Bronchial epithelial cell (primary cell): Measurements from ENCODE around the gene PTPRT. TPM values are rescaled to one million over a fixed set of nuclear protein-coding genes. Genes with fewer than 3 reads are reported as not detected.
A peak's percentile ranks its signal among the peaks of the same experiment; 100 is the strongest.

Experiments
- DNase-seq: peaks from one replicate; pipeline ENCODE4 v3.0.0-alpha.2; 2010; ENCODE audit warnings: low read depth
- FAIRE-seq: peaks from 2 replicates; lab custom pipeline; 2011; peaks lifted over from hg19 to GRCh38; lab: Jason Lieb, UNC
- H3K27me3 ChIP-seq: 2 replicates; pipeline ENCODE4 v1.5.1; 2011; ENCODE audit warnings: low read length; ENCODE audit not compliant: control insufficient read depth, insufficient read depth
- H3K36me3 ChIP-seq: 2 replicates; pipeline ENCODE4 v1.5.1; 2011; ENCODE audit warnings: low read length; ENCODE audit not compliant: control insufficient read depth, insufficient read depth
- H3K4me3 ChIP-seq: 2 replicates; pipeline ENCODE4 v1.5.1; 2011; ENCODE audit warnings: mild to moderate bottlenecking, low read depth, low read length, control low read depth
- total RNA-seq: library from RNA; depleted of rRNA; stranded (reverse); fragments of >200 nt; gene quantifications from 2 replicates; pipeline ENCODE4 v1.2.1, GENCODE V29; 2014
- TF ChIP-seq, protein P1 (sequence below): IDR thresholded peaks from 2 replicates; pipeline ENCODE4 v1.5.1; 2011; ENCODE audit warnings: mild to moderate bottlenecking, moderate library complexity, low read length, control low read depth, inconsistent platforms; ENCODE audit not compliant: insufficient read depth, severe bottlenecking

PTPRT gene
- total RNA-seq, 1 donor from 2014 or later, result not detected

DNA sequence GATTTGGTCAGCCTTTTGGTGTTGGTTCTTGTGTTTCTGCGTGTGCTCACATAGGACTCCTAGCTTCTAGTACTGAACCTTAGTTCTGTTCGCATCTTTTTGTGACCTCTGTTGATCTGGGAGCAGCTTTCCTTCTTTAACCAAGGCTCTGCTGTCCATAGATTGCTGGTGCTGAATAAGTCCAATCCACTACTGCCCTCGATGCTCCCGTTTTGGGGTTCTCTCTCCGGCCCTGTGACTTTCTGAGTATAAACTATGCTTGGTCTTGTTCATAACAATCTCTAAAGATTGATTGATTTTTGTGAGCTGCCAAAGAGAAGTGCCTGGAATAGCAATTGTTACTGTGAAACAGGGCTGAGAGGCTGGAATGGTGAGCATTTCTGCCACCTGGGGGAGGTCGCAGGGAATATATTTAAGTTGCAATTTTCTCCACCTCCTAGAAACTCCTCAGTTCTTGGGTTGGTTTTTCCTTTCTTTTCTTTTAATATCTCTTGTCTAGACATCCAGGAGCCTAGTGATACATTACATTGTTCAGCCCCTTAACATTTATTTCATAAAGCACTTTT is 1148.6 kb downstream of the PTPRT start:
- FAIRE-seq, result no peak
- no peak for DNase-seq

DNA sequence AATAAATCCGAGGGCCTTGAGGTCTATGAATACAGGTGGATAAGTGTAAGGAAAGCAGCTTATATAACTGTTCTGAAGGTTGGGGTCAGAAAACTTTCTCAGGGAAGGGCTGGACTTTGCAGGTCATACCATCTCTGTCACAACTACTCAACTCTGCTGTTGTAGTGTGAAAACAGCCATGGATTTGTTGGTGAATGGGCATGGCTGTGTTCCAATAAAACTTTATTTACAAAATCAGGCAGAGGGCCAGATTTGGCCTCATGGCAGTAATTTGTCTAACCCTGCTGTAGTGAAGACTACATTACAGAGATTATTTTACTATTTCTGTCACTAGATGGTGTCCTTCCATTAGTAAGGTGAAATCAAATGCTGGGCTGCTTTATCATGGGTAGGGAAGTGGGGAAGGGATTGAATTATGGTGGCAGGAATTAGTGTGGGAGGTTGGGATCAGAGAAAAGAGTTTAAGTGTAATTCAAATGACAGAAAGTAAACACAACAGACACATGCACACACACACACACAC is 1161.9 kb downstream of the PTPRT start:
- Histone ChIP-seq H3K36me3 (no peaks in the 10 kb centered on the region), H3K4me3 (no peak overlapping the region), H3K27me3 (no peaks in the 10 kb centered on the region)
- TF ChIP-seq, protein P1, sequence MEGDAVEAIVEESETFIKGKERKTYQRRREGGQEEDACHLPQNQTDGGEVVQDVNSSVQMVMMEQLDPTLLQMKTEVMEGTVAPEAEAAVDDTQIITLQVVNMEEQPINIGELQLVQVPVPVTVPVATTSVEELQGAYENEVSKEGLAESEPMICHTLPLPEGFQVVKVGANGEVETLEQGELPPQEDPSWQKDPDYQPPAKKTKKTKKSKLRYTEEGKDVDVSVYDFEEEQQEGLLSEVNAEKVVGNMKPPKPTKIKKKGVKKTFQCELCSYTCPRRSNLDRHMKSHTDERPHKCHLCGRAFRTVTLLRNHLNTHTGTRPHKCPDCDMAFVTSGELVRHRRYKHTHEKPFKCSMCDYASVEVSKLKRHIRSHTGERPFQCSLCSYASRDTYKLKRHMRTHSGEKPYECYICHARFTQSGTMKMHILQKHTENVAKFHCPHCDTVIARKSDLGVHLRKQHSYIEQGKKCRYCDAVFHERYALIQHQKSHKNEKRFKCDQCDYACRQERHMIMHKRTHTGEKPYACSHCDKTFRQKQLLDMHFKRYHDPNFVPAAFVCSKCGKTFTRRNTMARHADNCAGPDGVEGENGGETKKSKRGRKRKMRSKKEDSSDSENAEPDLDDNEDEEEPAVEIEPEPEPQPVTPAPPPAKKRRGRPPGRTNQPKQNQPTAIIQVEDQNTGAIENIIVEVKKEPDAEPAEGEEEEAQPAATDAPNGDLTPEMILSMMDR, result no peak
- FAIRE-seq (no peak), DNase-seq (no peak)

More for the DNA sequence above, 1148.6 kb downstream of the PTPRT start:
- no peak overlapping the region for H3K4me3 ChIP-seq
- TF ChIP-seq, protein P1, result no peak
- no peaks in the 10 kb centered on the region for H3K27me3 ChIP-seq
- H3K36me3 ChIP-seq, result no peaks in the 10 kb centered on the region

DNA sequence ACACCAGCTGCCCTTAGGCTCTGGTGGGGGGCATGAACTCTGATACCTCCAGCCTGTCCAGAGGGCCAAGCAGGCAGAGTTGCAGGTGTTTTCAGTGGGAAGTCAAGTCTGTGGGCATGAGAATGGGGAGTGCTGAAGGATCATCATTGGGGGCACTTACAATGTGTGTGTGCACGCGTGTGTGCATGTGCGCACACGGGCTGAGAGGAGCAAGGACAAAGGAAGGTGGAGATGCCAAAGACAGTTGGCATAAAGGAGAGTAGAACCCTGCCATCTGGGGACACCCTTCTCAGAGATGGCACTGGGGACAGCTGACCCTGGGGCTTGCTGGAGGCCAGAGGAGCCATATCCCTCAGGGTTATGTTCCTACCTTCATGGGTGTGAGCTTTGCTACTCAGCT is 1163.1 kb downstream of the PTPRT start:
- Histone ChIP-seq H3K27me3 (no peaks in the 10 kb centered on the region), H3K36me3 (no peaks in the 10 kb centered on the region), H3K4me3 (no peak overlapping the region)
- FAIRE-seq (peak; percentile 13), DNase-seq (no peak)
- TF ChIP-seq, protein P1, result no peak

DNA sequence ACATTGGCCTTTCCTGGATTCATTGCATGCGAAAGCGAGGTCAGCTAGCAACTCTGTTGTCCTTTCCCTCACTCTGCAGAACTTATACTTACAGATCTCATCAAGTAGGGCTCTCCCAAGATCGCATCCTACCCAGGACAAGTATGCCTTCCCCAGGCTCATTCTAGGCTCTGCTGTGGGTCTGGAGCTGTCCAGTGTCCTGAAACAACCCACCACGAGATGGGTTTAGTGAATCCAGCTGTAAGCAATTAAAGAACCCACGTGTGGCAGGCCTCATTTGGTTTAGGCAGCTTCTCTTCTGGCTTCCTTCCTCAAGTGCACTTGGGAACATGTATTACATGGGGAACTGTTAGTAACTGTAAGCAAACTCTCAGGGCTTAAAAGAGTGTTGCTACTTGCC is 1165.1 kb downstream of the PTPRT start:
- FAIRE-seq (no peak), DNase-seq (no peak)
- TF ChIP-seq, protein P1, result no peak
- Histone ChIP-seq H3K27me3 (no peaks in the 10 kb centered on the region), H3K36me3 (no peaks in the 10 kb centered on the region), H3K4me3 (no peak overlapping the region)
